ENCODE results near the gene BRF1.

GRCh38 chr14:105340821-105341733 lies 40.3 kb upstream of the BRF1 start:
- TF ChIP-seq, protein P1, sequence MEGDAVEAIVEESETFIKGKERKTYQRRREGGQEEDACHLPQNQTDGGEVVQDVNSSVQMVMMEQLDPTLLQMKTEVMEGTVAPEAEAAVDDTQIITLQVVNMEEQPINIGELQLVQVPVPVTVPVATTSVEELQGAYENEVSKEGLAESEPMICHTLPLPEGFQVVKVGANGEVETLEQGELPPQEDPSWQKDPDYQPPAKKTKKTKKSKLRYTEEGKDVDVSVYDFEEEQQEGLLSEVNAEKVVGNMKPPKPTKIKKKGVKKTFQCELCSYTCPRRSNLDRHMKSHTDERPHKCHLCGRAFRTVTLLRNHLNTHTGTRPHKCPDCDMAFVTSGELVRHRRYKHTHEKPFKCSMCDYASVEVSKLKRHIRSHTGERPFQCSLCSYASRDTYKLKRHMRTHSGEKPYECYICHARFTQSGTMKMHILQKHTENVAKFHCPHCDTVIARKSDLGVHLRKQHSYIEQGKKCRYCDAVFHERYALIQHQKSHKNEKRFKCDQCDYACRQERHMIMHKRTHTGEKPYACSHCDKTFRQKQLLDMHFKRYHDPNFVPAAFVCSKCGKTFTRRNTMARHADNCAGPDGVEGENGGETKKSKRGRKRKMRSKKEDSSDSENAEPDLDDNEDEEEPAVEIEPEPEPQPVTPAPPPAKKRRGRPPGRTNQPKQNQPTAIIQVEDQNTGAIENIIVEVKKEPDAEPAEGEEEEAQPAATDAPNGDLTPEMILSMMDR (IDR thresholded peaks at IDR 0.05): no peak
- no peak for TF ChIP-seq POLR2A (IDR thresholded peaks at IDR 0.05)

Data from thyroid gland (tissue), 4 donors.